Pulmonary artery endothelial cell (primary cell): ENCODE results near the gene MRNIP. TPM values are rescaled to one million over a fixed set of nuclear protein-coding genes. Genes with fewer than 3 reads are reported as not detected.

Source experiments
- DNase-seq: peaks from one replicate; pipeline ENCODE4 v3.0.0-alpha.2; 2011; ENCODE audit warnings: low read depth, low spot score
- total RNA-seq: library from RNA; depleted of rRNA; stranded (reverse); fragments of >200 nt; gene quantifications from 2 replicates; pipeline ENCODE4 v1.2.3, GENCODE V29; 2014

Gene MRNIP
- total RNA-seq, 1 donor from 2014 or later, result 8.9 TPM

DNA sequence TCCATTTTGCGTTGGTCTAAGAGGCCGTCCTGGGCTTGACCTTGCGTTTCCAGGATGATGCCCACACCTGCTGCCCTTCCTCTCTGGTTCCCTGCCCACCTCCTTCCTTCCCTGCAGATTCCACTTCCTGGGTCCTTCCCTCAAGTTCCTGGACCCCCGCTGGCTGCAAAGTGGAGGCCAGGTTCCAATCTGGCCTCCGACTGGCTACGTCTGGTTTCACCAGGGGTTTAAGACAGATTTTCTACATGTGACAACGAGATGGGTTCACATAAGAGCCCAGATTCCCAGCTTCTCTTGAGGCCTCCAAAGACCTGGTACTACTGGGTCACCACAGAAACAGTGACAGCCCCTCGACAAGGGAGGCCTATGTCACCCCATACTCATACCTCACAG lies 54.1 kb downstream of the MRNIP start:
- no peak for DNase-seq

DNA sequence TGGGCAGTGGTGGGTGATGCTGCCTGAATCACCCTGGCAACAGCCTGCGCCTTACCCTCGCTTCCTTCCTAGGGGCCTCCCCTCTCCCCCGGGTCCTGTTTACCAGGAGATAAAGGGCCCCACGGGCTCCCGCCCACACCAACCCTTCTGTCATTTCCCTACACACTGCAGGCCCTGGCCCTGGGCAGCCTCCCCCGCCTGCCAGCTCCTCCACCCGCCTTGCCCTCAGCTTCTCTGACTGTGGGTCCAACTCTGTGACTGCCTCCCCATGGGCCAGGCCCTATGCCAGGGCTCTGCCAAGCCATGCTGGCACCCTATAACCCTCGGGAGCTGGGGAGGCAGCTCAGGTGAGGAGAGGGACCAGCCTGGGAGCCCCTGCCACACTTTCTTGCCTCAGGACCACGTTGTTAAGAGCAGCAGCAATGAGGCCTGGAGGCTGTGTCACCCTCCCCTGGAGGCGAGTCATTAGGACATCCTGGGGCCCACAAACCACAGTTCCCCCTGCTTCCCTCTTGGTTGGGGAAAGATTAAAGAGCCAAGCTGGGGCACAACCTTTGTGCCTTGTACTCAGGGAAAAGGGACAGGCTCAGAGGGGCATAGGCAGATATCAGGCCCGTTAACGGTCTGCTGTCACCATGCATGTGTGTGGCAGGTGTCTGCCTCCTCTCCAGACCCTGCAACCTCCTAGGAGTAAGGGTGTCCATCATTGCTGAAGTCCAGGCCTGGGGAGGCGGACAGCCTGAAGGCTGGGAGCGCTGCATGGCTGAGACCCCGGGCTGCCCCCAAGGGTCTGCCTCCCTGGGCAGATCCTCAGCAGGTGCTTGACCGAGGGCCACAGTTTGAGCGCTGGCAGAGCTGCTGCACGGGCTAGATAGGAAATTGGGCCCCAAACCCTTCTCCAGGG lies 54.7 kb downstream of the MRNIP start:
- DNase-seq, result no peak

DNA sequence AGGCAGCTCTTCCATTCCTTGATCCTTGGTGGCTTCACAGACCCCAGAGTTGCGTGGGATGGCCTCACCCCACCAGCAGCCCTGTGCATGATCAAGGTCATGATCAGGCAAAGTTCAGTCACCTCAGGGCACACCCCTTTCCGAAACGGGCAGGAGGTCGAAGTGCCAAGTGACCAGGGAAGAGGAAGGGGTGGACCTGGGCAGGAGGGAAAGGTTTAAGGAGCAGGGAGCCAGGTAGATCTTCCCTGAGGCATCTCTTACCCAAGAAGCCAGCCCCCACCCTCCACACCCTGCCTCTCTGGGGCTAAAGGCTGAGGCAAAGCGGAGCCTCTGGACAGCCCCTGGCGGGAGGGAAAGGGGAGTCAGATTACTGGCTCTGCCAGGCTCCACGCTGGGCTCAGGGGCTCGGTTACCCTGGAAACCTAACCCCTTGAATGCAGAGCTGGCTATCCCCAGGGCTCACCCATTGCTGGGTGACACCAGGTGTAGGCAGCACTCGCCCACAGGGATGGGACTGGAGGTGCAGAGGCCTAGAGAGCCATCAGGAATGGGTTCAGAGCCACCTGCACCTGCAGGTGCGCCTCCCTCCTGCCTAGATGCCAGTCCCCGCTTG lies 55.6 kb downstream of the MRNIP start:
- no peak for DNase-seq

DNA sequence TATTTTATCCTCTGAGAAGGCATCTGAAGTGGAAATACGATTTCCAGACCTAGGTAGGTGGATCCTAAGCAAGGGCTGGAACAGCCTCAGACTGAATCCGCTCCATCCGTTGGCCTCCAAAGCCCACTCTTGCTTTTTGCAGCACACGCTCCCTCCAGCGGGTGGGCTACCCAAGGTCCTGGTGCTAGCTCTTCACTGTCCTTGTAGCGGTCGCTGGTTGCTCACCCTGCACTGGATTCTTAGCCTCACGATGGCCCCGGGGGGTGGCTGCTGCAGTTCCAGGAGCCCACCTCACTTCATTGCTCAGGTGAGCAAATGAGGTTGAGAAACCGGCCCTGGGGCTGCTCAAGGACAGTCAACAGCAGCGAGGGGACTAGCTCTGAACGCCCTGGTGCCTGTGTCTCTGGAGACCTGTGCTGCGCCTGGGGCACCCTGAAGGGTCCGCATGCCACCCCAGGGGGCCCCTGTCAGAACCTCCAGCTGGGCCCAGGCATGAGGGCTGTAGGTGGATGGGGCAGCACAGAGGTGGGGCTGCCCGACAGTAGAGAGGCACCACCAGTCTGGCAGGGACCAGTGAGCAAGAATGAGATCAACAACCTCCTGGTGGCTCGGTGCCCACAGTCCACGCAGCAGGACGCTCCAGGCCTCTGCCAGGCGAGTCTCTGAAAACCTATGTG lies 56.3 kb downstream of the MRNIP start:
- no peak for DNase-seq

DNA sequence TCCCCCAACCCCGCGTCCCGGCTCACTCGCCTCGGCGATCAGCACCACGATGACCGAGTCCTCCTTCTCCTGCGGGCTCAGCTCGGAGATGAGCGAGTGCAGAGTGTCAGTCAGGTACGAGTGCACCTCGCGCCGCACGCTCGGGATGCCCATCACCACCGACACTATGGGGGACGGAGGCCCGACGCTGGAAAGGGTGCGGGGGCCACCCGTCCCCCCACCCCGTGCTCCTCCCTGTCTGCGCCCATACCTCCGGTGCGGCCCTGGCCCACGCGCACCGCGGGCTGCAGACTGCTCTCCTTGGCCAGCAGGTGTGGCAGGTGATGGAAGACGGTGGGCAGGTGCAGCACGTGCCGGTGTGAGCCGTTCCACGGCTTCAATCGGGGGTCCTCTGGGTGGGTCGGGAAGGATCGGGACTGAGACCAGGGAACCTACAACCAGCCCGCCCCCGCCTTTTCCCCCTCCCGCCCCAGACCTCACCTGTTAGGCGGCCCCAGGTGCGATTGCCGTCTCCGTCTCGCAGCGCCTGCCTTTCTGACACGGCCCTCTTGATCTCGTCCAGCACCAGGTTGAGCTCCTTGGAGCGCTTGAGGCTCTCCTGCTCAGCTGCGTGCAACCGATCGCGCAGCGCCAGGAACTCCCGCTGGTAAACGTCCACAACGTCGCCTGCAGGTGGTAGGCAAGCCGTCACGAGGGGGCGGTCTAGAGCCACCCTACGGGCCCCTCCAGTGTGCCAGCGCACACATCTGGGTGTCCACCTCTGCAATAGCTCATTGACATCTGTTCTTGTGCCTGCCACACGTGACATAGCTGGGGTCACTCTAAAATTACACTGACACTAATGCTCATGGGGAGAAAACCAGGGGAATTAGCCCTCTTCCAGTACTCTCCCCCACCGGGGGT lies 57.1 kb downstream of the MRNIP start:
- DNase-seq, result no peak

DNA sequence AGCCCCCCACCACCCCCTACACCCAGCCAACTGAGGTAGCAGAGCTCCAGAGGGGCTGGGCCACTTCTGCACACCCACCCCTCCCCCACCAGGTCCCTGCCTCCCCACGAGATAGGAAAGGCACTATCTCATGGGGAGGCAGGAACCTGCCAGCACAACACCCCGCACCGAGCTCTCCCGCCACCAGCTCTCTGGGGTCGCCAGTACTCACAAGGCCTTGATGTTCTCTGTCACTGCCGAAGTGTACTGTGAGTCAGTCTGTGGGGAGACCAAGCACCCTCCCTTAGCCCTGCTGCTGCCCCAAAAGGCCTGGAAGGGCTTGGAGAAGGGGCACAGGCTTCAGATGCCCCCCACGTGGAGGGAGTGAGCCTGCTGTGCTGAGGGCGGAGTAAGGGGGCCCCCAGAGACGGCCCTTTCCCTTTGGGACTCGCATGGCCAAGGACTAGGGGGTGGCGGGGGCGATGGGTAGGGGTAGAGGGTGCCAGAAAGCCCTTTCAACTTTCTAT lies 57.9 kb downstream of the MRNIP start:
- no peak for DNase-seq

DNA sequence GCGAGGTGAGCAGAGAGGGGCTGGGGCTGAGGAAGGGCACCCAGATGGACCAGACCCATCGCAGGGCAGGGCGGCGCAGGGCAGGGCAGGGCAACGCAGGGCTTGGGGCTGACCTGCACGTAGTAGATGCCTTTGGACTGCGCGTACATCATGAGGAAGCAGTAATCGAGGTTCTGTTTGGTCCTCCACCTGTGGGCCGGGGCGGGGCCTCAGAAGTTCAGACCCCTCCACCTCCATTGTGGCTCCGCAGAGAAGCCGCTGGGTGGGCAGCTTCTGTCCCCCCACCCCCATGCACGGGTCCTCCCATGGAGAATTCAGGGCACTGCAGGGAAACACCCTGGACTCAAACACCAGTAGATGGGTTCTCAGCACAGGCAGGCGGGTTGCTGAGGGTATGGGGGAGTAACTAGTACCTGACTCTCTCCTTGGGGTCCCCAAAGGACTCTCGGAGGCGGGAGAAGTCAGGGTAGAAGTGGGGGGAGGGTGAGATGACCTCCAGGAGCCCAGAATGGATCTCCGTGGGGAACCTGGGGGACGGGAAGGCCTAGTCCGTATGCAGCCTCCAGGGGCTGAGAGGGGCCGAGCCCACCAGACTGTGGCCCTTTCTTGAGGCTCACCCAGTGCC lies 58.4 kb downstream of the MRNIP start:
- DNase-seq, result no peak

DNA sequence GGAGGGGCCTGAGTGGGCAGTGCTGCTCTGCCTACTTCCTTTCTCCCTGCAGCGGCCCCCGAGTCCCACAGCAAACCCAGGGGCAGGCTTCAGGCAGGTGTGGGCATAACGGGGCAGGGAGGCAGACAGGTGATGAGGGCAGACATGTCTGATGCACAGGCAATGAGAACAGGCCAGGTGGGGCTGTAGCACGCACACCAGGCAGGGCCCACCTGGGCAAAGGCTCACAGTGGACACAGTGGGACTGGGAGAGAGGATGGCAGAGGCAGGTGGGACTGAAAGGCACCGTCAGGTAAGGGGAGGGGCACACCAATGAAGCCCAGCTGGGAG lies 59.0 kb downstream of the MRNIP start:
- no peak for DNase-seq

DNA sequence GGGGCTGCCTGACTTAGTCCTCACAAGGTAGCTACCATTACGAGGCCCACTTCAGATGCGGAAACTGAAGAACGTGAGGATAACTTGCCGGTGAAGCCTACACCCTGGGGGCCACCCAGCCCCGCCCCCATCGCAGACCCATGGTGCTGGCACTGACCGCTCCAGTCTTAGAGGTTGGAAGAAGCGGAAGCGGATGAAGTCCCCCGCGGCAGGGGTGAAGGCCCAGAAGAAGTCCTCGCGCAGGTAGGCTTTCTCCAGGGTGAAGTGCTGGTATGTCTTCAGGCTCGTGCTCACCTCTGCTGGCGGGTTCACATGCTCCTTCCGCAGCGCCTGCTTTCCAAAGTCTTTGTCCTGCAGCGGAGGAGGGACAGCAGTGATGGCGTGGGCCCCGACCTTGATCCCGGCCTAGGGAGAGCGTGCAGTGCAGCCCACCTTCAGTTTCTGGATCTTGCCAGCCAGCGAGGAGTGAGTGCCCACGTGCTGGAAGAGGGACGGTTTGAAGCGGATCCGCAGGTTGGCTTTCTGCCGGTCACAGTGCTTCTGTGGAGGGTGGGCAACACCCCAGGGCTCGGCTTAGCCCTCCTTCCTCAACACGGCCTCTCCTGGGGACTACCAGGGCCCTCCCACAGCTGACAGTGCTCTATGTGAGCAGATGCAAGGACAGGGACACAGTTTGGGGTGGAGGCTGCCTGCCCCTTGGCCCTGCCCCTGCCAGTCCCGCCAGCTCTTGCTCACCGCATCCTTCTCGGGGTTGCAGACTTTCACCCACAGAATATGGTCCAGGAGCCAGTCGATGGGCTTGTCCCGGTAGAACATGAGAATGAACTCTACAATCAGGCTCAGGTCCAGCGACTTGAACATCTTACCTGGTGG lies 59.6 kb downstream of the MRNIP start:
- DNase-seq, result no peak

DNA sequence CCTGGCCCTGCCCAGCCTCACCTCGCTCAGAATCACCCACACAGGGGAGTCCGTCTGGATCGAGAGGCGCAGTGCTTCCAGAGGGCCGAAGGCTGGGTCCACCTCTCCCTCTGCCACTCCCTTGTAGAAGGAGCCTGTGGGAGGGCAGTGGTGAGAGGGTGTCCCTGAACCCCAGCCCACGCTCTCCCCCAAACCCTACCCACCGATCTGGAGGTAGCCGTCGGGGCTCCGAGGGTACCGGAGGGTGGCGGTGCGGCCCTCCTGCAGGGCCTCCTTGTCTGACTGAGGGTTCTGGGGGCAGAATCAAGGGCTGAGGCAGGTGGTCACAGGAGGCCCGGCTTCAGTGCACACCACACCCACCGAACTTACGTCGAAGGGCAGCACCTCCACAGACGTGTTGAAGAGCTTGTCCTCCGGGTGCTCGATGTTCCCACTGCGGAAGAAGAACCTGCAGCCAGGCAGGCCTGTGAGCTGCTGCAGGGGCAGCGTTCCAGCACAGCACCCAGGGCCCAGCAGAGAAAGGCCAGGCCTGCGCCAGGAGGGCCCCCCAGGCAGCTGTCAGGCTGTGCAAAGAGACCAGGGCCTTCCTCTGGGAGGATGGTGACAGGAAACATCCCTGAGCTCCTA lies 60.4 kb downstream of the MRNIP start:
- DNase-seq, result no peak

DNA sequence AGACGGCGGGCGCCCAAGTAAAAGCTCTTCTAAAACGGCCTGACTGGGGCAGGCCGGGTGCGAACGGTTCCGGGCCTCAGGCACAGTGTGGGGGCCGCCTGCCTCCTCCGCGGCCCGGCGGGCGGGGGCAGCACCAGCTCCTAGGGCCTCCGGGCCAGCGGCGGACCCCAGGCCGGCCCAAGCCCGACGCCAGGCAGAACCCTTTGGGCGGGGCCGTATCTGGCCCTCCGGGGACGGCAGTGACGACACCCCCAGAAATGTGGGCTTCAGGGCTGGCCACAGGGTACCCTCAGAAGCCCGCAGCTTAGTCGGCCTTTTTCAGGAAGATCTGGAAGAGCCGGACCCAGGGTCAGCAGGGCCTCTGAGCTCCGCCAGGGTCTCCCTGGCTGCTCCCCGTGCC lies 60.9 kb downstream of the MRNIP start:
- DNase-seq, result no peak

DNA sequence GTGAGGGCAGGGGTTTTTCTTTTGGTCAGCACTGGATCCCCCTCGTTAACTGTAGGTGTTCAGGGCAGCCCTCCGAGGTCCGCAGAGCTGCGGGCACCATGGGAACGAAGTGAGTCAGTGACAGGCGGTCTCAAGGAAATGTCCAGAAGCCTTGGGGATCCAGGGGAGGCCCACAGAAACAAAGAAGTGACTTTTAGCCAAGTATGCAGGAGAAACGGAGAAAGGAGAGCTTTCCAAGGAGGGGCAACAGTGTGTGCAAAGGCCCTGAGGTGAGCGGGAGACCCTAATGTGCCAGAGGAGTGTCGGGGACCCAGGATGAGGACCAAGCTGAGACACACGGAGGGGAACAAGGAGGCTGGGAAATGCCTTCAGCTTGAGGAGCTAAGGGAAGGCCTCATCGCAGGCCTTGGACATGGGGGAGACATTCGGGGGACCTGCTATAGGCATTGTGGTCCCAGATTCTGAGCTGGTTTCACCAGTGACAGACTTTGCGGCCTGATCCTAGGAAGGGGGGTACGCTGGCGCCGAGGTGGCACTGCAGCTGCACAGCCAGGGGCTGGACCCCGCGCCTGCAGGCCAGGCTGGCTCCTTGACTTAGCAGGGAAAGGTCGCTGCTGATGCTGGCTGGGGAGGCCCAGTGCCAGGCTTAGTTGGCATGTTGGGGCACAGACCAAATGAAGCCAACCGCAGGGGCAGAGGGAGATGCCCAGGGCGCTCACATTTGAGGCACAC lies 61.6 kb downstream of the MRNIP start:
- no peak for DNase-seq

DNA sequence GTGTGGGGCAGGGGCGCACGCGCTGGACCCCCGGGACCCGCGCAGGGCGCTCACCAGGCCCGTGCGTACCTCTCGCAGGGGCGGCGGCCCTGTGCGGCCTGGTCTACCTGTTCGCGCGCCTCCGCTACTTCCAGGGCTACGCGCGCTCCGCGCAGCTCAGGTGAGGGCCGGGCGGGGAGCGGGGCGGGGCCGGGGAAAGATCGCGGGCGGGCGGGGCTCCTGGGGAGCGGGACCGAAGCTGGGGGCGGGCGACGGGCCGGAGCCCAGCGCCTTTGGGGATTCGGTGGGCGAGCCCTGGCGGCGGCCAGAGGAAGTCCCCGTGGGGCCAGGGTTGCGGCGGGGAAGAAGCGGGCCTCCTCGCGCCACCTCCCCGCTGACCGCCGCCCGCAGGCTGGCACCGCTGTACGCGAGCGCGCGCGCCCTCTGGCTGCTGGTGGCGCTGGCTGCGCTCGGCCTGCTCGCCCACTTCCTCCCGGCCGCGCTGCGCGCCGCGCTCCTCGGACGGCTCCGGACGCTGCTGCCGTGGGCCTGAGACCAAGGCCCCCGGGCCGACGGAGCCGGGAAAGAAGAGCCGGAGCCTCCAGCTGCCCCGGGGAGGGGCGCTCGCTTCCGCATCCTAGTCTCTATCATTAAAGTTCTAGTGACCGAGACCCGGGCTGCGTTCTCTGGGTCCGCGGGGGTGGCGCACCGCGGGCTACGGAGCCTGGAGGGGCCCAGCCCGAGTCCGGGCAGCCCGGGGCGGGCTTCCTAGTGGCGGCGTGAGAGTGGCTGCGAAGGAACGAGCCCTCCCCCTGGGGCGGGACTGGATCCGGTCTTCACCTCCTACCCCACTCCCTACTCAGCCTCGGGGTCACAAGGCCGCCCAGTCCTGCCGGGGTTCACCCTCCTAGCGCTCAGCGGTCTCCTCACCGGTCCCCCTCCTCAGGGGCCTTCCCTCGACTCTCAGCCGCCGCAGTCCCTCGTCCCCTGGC lies 62.5 kb downstream of the MRNIP start:
- no peak for DNase-seq

DNA sequence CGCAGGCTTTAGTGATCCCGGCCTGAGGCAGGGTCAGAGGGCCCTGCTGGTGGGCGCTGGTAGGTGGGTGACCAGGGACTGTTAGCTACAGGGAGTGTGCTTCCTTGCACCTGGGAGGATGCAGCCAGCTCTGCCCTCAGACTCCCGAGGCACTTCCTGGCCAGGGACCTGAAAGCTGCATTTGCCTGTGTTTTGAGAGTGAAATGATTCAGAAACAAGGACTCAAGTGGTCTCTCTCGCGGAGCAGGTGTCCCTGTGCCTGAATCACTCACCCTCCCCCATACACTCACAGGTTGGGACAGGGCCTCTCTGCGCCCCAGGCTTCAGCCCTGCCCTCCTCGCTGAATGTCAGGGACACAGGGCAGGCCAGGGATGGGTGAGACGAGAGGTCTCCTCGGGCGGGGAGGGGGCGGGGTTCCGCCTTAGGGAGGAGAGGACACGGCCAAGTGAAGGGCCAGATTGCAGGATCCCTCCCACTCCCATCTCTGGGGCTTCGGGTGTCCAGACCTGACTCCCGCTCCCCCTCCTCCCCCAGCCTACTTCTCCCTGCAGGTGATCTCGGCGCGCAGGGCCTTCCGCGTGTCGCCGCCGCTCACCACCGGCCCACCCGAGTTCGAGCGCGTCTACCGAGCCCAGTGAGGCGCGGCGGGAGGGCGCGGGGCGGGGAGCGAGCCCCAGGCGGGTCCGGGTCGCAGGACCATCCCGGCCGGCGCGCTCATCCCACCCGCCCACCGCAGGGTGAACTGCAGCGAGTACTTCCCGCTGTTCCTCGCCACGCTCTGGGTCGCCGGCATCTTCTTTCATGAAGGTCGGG lies 63.4 kb downstream of the MRNIP start:
- no peak for DNase-seq

DNA sequence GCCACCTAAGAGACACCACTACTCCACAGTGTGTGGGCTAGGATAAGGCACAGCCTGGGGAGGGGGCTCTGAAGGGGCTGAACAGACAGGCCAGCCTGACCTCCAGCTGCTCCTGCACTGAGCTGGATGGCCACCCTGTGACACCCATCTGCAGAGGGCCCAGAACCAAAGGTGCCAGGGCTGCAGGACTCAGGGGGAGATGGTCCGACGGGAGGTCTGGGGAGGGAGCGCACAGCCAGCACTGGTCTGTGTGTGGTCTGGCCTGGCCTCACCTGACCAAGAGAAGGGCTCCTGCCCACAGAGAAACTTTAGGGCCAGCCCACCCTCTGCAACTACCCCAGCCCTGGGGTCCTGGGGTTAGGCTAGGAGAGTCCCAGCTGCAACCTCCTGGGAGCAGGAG lies 64.0 kb downstream of the MRNIP start:
- DNase-seq, result no peak

DNA sequence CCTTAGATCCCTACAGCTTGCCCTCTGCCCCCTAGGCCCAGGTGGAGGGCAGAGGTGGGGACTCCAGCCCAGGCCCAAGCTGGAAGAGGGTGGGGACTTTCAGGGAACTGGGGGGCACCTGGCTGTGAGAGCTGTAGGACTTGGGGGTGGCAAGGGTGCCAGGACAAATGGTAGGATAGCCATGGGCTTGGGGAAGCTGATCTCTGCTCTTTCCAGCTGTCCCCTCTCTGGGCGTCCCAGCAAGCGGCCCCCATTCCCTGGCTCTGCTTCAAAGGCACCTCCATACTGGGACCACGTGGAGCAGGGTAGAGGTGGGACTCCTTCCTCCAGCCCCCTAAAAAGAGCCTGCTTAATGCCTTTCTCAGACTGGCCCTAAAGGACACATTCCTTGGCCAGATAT lies 64.4 kb downstream of the MRNIP start:
- DNase-seq, result no peak
